HCT116 (cell line): ENCODE results near the gene RASL12. TPM values are rescaled to one million over a fixed set of nuclear protein-coding genes. Genes with fewer than 3 reads are reported as not detected.

Experiments used
- ATAC-seq: fragments of 200-7000 bp; cut with Tn5 transposase; 2 replicates; pipeline ENCODE4 v1.9.1; 2020; ENCODE audit warnings: mild to moderate bottlenecking, moderate library complexity
- BruUV-seq: library from RNA; stranded (reverse); fragments of 400-500 nt; replicated peaks from 2 replicates; lab custom pipeline; 2021; lab: Mats Ljungman, UMichigan
- CTCF ChIA-PET: fragments of 300-600 bp; sonication (Branson Sonifier 250); formaldehyde crosslinking; loops from one replicate; lab custom pipeline; 2021; ENCODE audit warnings: antibody characterized with exemption; lab: Charles Lee
- POLR2A ChIA-PET: fragments of 300-600, 350-600 bp; sonication (Branson Sonifier 250); formaldehyde crosslinking; loops from one replicate; lab custom pipeline; 2021; ENCODE audit warnings: antibody characterized with exemption; lab: Charles Lee
- RAD21 ChIA-PET, 2 experiments: fragments of 300-600 bp; sonication (Branson Sonifier 250); formaldehyde crosslinking; loops; one replicate each; lab custom pipeline; 2023; ENCODE audit warnings: low total read pairs in 2 of 2; ENCODE audit not compliant: uncharacterized antibody in 2 of 2, unreplicated experiment in 2 of 2, low non-redundant PET in 1 of 2; lab: Charles Lee
- DNase-seq: peaks from one replicate; pipeline ENCODE4 v3.0.0-alpha.2; 2010; ENCODE audit warnings: low read depth, low spot score
- H2AFZ ChIP-seq: fragments of 200-600 bp; shearing (Covaris generic), sonication (generic); 2 replicates; pipeline ENCODE4 v1.6.1; 2017; ENCODE audit warnings: low read depth, mixed run types, mixed read lengths, antibody characterized with exemption, low read length; ENCODE audit not compliant: poor library complexity, severe bottlenecking
- H3K27ac ChIP-seq: 2 replicates; pipeline ENCODE4 v1.5.1; 2012; ENCODE audit warnings: low read depth, low read length
- H3K27me3 ChIP-seq: fragments of 200-600 bp; sonication (generic); 2 replicates; pipeline ENCODE4 v1.6.1; 2016; ENCODE audit warnings: mixed run types, low read length, mixed read lengths; ENCODE audit not compliant: insufficient read depth
- H3K36me3 ChIP-seq, 2 experiments: fragments of 200-500 bp in 1 of 2; fragments of 200-600 bp in 1 of 2; sonication (Bioruptor generic) in 1 of 2; sonication (generic) in 1 of 2; 2 replicates each; pipeline versions ENCODE4 v1.5.1 to v1.6.1; 2014 to 2016; ENCODE audit warnings: low read length in 2 of 2, inconsistent platforms in 1 of 2, mixed read lengths in 1 of 2, mixed run types in 1 of 2; ENCODE audit not compliant: insufficient read depth in 2 of 2, control insufficient read depth in 1 of 2
- H3K4me1 ChIP-seq, 2 experiments: fragments of 200-600 bp in 1 of 2; sonication (generic) in 1 of 2; 2 replicates each; pipeline versions ENCODE4 v1.5.1 to v1.6.1; 2012 to 2017; ENCODE audit warnings: low read length in 2 of 2, inconsistent platforms in 1 of 2, mild to moderate bottlenecking in 1 of 2, mixed read lengths in 1 of 2, mixed run types in 1 of 2, moderate library complexity in 1 of 2; ENCODE audit not compliant: insufficient read depth in 2 of 2, control insufficient read depth in 1 of 2
- H3K4me2 ChIP-seq: fragments of 200-600 bp; sonication (generic); 2 replicates; pipeline ENCODE4 v1.6.1; 2017; ENCODE audit warnings: mixed run types, low read length, mixed read lengths
- H3K4me3 ChIP-seq, 2 experiments: fragments of 200-600 bp in 1 of 2; sonication (generic) in 1 of 2; replicated peaks in 1 of 2; 2 replicates each; pipeline ENCODE4 v1.5.1; 2011 to 2016; ENCODE audit warnings: low read length in 2 of 2, control low read depth in 1 of 2, low read depth in 1 of 2, mild to moderate bottlenecking in 1 of 2, mixed read lengths in 1 of 2, mixed run types in 1 of 2
- H3K79me2 ChIP-seq: fragments of 200-600 bp; sonication (generic); 2 replicates; pipeline ENCODE4 v1.6.1; 2017; ENCODE audit warnings: mild to moderate bottlenecking, mixed run types, low read length, moderate library complexity, mixed read lengths; ENCODE audit not compliant: insufficient read depth
- H3K9ac ChIP-seq: fragments of 200-600 bp; sonication (generic); 2 replicates; pipeline ENCODE4 v1.6.1; 2016; ENCODE audit warnings: low read length, mixed read lengths
- H3K9me2 ChIP-seq: fragments of 200-600 bp; sonication (generic), shearing (Covaris generic); 2 replicates; pipeline ENCODE4 v1.6.1; 2017; ENCODE audit warnings: mixed run types, mild to moderate bottlenecking, moderate library complexity; ENCODE audit not compliant: insufficient read depth
- H3K9me3 ChIP-seq, 2 experiments: fragments of 200-500 bp in 1 of 2; fragments of 200-600 bp in 1 of 2; sonication (Bioruptor generic) in 1 of 2; sonication (generic) in 1 of 2; 2 replicates each; pipeline ENCODE4 v1.6.1; 2014 to 2017; ENCODE audit warnings: low read length in 2 of 2, mixed read lengths in 2 of 2, inconsistent platforms in 1 of 2, low read depth in 1 of 2, mild to moderate bottlenecking in 1 of 2, mixed run types in 1 of 2, moderate library complexity in 1 of 2; ENCODE audit not compliant: control insufficient read depth in 1 of 2, insufficient read depth in 1 of 2
- H4K20me1 ChIP-seq: fragments of 200-600 bp; sonication (generic), shearing (Covaris generic); 2 replicates; pipeline ENCODE4 v1.6.1; 2017; ENCODE audit warnings: mixed run types, mild to moderate bottlenecking, moderate library complexity; ENCODE audit not compliant: insufficient read depth
- CBX3 ChIP-seq: IDR thresholded peaks from 2 replicates; pipeline ENCODE4 v1.6.1; 2012; ENCODE audit warnings: low read depth
- CEBPB ChIP-seq: IDR thresholded peaks from 2 replicates; pipeline ENCODE4 v1.6.1; 2012; ENCODE audit warnings: low read depth
- EGR1 ChIP-seq: IDR thresholded peaks from 2 replicates; pipeline ENCODE4 v1.6.1; 2012; ENCODE audit warnings: low read depth
- ELF1 ChIP-seq: IDR thresholded peaks from 2 replicates; pipeline ENCODE4 v1.6.1; 2012; ENCODE audit warnings: low read depth, borderline replicate concordance
- EZH2 ChIP-seq: fragments of 200-600 bp; sonication (generic); IDR thresholded peaks from 2 replicates; pipeline ENCODE4 v1.6.1; 2017; ENCODE audit warnings: antibody characterized with exemption, mixed run types
- EZH2phosphoT487 ChIP-seq: fragments of 200-600 bp; IDR thresholded peaks from 2 replicates; pipeline ENCODE4 v1.6.1; 2018; ENCODE audit warnings: antibody characterized with exemption, borderline replicate concordance
- JUND ChIP-seq: IDR thresholded peaks from 2 replicates; pipeline ENCODE4 v1.6.1; 2012
- POLR2A ChIP-seq: IDR thresholded peaks from 2 replicates; pipeline ENCODE4 v1.7.0; 2011; ENCODE audit warnings: borderline replicate concordance; ENCODE audit not compliant: insufficient read depth, insufficient read length; ENCODE audit errors: extremely low read depth
- POLR2AphosphoS5 ChIP-seq: IDR thresholded peaks from 2 replicates; pipeline ENCODE4 v1.6.1; 2011; ENCODE audit warnings: mild to moderate bottlenecking, low read depth, low read length, moderate library complexity
- RAD21 ChIP-seq: IDR thresholded peaks from 2 replicates; pipeline ENCODE4 v1.6.1; 2012; ENCODE audit warnings: low read depth, mild to moderate bottlenecking
- SIN3A ChIP-seq: IDR thresholded peaks from 2 replicates; pipeline ENCODE4 v1.6.1; 2012; ENCODE audit warnings: low read depth
- SP1 ChIP-seq: IDR thresholded peaks from 2 replicates; pipeline ENCODE4 v1.6.1; 2012; ENCODE audit warnings: low read depth
- TCF7L2 ChIP-seq: IDR thresholded peaks from 2 replicates; pipeline ENCODE4 v1.7.0; 2011; ENCODE audit warnings: borderline replicate concordance, inconsistent platforms; ENCODE audit not compliant: insufficient read depth, insufficient read length; ENCODE audit errors: extremely low read depth
- ZFX ChIP-seq: fragments of 450-650 bp; IDR thresholded peaks from 2 replicates; pipeline ENCODE4 v1.6.1; 2017
- ZNF274 ChIP-seq: fragments of 200-500 bp; sonication (Bioruptor generic); IDR thresholded peaks from 2 replicates; pipeline ENCODE4 v1.6.1; 2014; ENCODE audit warnings: mild to moderate bottlenecking, low read depth, low read length, inconsistent platforms
- intact Hi-C: fragments of 100-400 bp; cut with micrococcal nuclease; formaldehyde crosslinking; loops from 2 replicates; pipeline ENCODE4 v1.10.0; 2022
- total RNA-seq: library from RNA; stranded (reverse); gene quantifications from one replicate; pipeline ENCODE4 v1.2.1, GENCODE V29; 2021; ENCODE audit not compliant: unreplicated experiment
- TF ChIP-seq, protein P1 (sequence below), 3 experiments: fragments of 200-600 bp in 1 of 3; sonication (generic) in 1 of 3; IDR thresholded peaks in 2 of 3; conservative IDR thresholded peaks in 1 of 3; 2 replicates each; pipeline ENCODE4 v1.5.1; 2012 to 2017; ENCODE audit warnings: low read depth in 2 of 3, low read length in 2 of 3, antibody characterized with exemption in 1 of 3, borderline replicate concordance in 1 of 3, control low read depth in 1 of 3, mild to moderate bottlenecking in 1 of 3, mixed read lengths in 1 of 3, mixed run types in 1 of 3, moderate library complexity in 1 of 3; ENCODE audit not compliant: insufficient read depth in 1 of 3

The RASL12 gene
- total RNA-seq, 1 experiment from 2014 or later: 0.25 TPM

DNA sequence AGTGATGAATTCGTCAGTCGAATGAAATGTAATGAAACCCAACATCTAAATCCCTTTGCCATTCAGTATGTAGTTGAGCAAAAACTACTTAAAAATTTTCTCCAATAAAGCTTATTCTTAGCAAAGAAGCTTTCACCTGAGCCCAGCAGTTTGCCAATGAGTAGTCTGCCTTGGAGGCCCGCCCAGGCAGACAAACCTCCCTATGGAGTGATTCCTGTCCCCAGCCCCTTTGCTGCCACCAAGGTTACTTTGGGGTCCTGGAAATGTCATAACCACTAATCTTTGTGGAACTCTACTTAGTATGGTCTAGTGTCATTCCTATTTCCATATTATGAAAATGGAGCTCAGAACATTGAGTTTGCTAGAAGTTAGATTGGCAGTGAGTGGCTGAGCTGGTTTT lies 35.1 kb upstream of the RASL12 start:
- RAD21 ChIA-PET: interaction anchor here in 1 of 2 experiments (0.6 kb wide), 1 partner anchor 333 kb away, joined by 3 read pairs; no protein-coding TSS in a partner anchor
- Histone ChIP-seq H3K4me1 (no peaks in the 10 kb centered on the region), H3K27me3 (no peaks in the 10 kb centered on the region), H3K9ac (no peak overlapping the region), H3K36me3 (peaks cover 6 to 9% of the 10 kb centered on the region in 2 experiments), H3K9me2 (no peaks in the 10 kb centered on the region), H3K4me3 (no peak overlapping the region), H4K20me1 (no peaks in the 10 kb centered on the region), H2AFZ (no peak overlapping the region), H3K27ac (no peak overlapping the region), H3K79me2 (no peaks in the 10 kb centered on the region), H3K9me3 (no peaks in the 10 kb centered on the region), H3K4me2 (no peak overlapping the region)
- ATAC-seq: no peak
- no TSS peak for BruUV-seq
- intact Hi-C loops: no loop called here
- POLR2A ChIA-PET: no interaction called here
- TF ChIP-seq EZH2phosphoT487 (no peak), RAD21 (no peak), ZNF274 (no peak), EGR1 (no peak), SIN3A (no peak), CBX3 (no peak), JUND (no peak), ELF1 (no peak), CEBPB (no peak), POLR2AphosphoS5 (no peak), ZFX (no peak), EZH2 (no peak), SP1 (no peak), TCF7L2 (no peak), POLR2A (no peak)
- TF ChIP-seq, protein P1, sequence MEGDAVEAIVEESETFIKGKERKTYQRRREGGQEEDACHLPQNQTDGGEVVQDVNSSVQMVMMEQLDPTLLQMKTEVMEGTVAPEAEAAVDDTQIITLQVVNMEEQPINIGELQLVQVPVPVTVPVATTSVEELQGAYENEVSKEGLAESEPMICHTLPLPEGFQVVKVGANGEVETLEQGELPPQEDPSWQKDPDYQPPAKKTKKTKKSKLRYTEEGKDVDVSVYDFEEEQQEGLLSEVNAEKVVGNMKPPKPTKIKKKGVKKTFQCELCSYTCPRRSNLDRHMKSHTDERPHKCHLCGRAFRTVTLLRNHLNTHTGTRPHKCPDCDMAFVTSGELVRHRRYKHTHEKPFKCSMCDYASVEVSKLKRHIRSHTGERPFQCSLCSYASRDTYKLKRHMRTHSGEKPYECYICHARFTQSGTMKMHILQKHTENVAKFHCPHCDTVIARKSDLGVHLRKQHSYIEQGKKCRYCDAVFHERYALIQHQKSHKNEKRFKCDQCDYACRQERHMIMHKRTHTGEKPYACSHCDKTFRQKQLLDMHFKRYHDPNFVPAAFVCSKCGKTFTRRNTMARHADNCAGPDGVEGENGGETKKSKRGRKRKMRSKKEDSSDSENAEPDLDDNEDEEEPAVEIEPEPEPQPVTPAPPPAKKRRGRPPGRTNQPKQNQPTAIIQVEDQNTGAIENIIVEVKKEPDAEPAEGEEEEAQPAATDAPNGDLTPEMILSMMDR (IDR thresholded peaks at IDR 0.05 in 2 of 3, conservative IDR thresholded peaks at IDR 0.05 in 1 of 3; ENCODE audit: borderline replicate concordance in 1 of 3, insufficient read depth in 1 of 3, low read depth in 2 of 3, low read length in 2 of 3): no peak
- DNase-seq: no peak
- CTCF ChIA-PET: interaction anchor here (0.6 to 3.7 kb wide), 3 partner anchors 19 to 47 kb away, joined by 3 to 52 read pairs (median 3); no protein-coding TSS in a partner anchor
